Measurements from ENCODE around the gene RBKS.
"Not testable (repeated sequence)": the region's sequence is repeated elsewhere in the genome, so short reads cannot be mapped to it uniquely, and the experiment has no call there.

Gene RBKS

GRCh38 chr2:27796791-27797765 lies 93.1 kb downstream of the RBKS start:
- DNase-seq: no peak

DNA sequence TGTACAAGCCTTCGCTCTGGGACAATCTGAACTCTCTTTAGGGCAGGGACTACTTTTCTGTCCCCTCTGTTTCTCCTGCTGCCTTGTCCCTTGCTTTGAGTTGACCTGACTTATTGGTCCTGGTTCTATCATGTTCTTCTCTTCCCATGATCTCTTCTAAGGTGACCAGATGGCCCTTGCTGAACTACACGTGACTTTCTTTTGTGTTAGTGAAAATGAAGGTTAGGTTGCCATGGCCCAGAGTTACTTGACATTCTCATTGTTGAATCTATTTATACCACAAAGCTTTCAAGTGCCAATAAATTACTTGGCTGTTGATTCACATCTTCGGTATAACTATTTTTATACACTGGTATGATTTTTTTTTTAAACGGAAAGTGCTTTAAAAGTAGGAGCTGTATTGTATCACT lies 94.3 kb downstream of the RBKS start:
- no peak for DNase-seq

- DNase-seq: no peak
These were observed 94.9 kb downstream of the RBKS start for GRCh38 chr2:27795093-27795834.

DNA sequence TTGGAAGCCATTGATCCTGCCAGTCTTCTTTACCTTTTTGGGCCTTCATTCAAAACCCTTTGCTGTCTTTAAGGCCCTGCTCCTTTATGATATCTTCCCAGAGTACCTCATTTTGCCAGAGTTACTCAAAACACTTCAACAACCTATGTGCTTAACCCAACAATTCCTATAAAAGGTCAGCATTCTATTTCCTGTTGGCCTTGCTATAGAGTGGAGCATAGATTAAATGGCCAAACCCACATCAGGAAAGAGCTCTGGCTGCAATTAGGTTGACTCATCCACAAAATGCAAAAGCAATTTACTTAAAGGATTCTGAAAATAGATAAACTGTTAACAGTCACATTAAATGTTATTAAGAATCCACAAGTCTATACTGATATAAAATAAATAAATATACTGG lies 97.4 kb downstream of the RBKS start:
- DNase-seq: peak; percentile 36

DNA sequence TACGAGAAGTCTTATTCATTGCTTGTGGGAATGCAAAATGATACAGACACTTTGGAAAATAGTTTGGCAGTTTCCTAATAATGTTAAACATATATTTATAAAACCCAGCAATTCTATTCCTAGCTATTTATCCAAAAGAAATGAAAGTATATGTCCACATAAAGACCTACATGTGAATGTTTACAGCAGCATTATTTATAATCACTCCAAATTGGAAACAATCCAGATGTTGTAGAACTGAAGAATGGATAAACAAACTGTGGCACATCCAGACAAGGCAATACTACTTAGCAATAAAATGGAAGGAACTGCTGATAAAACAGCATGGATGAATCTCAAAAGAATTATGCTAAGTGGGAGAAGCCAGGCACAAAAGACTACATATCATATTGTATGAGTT lies 99.4 kb downstream of the RBKS start:
- no peak for DNase-seq

DNA sequence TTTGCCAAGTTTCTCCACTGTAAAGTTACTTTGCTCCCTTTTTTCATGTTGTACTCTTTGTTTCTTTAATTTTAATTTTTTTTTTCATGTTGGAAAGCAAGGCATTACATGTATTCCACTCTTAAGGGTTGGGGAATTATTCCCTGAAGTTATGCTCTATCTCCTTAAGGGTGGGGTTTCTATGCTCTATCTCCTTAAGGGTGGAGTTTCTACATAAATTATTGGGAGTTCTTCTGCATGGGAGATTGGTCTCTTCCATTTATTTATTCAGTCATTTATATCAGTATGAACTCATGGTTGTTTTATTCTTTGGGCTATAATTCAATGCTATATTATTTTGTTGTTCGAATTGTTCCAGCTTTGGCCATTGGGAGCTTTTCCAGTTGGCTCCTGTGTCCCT lies 107.5 kb downstream of the RBKS start:
- no peak for DNase-seq

- no peak for DNase-seq
These were observed 108.7 kb downstream of the RBKS start for GRCh38 chr2:27781496-27781895.

- DNase-seq: no peak
These were observed 110.7 kb downstream of the RBKS start for GRCh38 chr2:27779417-27780055.

DNA sequence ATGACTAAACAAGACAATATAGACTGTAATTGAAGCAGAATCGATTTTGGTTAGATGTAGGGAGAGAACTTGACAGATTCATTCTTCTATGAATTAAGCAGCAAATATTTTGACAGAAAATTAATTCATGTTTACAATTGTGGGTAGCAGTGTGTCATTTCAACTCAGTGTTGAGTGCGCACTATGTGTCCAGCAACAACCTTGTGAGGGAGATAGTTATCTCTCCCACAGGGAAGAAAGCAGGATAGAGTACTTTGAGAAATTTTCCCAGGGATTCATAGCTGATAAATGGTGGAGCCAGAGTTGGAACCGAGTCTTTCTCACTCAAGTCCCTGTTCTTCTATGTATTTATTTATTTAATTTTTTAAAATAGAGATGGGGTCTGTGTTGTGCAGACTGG lies 113.5 kb downstream of the RBKS start:
- DNase-seq: no peak

GRCh38 chr2:27776097-27776496 lies 114.1 kb downstream of the RBKS start:
- DNase-seq: peak; percentile 90

DNA sequence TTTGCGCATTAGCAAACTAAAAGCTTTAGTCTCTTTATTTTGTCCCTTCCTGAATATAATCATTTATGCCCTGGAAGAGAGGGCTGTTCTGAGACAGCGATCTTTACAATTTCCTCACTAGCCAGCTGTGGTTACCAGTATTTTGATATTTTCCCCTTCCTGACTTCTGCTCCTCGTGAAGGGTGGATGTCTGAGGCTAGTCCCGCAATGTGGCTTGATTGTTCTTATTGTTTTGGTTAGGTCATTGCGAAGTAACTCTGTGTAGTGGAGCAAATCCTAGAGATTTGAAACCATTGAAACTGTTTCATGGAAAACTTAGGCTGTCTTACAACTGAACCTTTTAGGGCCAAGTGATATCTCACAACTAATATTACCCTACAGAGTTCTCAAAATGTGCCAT lies 116.2 kb downstream of the RBKS start:
- no peak for DNase-seq

DNA sequence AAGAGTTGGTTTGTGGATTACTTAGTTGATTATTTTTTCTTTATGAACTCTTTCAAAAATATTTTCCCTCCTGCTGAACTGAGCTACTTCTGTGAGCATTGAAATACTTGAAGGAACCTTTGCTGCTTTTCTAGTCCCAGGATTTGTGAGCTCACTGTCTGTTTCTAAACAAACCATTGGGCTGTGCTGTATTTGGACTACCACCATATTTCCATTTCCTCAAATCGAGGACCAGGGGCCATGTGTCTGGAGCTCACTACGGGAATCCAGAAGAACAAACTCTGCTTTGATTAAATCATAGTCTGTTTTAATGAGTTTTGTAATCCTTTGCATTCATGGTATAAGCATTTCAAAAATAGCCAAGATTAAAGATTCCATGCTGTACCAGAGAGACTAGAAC lies 117.4 kb downstream of the RBKS start:
- DNase-seq: no peak

DNA sequence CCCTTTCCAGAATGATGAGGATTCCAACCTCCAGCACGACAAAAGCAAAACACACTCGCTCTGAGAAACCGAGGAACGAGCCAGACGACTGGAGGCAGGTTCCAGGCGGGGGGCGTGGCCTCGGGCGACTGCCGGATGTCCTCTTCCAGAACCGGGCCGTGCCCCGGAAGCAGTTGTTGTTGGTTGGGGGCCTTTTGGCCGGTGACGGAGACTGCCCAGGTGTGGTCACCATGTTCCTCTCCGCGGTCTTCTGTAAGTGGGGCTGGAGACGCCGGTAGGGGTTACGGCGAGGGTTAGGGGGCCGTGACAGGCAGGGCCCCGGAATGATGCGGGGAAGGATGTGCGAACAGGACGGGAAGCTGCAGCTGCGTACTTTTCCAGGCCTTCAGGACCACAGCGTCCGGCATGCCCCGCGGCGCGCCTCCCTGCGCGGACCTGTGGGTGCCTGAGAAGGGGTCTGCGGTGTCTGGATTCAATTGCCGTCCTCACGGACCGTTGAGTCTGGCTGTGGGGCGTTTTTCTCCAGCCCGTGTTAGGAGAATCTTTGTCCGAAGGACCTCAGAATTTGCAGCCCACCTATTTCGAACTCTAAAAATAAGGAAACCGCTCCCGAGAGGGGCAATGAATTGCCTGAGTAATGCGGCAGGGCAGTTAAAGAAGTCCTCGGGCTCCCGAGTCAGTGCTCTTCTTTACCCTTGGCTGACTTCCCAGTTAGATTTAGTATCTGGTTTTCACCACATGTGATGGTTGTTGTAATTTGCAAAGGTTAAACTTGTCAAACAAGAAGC lies 118.4 kb downstream of the RBKS start, which contains the start of gene MRPL33:
TSS of gene MRPL33 (plus strand) at position 172 of the 788 bp plus-strand sequence. CDS start at position 231, 59 bp downstream.
- peak; percentile 90 for DNase-seq

GRCh38 chr2:27771202-27771547 lies 119.0 kb downstream of the RBKS start:
- no peak for DNase-seq

- DNase-seq: no peak
These were observed 123.9 kb downstream of the RBKS start for GRCh38 chr2:27766287-27766661.

DNA sequence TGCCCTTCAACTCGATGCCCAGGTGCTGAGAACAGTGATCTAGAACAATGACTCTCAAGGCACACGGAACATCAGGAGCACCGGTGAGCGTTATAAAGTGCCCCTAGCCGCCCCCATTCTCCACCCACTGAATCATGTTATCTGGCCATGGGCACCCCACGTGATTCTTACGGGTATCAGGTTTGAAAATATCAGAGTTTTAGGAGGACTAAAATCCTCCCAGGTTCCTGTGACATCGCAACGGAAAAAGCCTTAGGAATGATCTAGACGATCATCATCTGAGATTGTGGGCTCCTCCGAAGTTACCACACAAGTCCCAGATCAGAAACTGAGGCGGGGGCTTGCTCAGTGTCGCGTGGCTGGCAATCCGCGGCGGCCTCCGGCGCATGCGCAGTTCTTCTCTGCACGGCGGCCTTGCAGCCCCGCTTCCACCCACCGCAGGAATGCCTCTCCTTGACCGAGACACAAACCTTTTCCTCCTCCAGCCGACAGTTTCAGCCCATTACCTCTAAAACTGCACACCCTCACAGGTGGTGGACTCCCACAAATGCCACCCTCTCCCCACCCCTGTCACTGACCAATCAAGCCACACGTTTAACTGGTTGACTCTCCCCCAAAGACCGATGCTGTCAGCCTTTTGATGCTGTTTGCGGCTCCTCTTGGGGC lies 124.4 kb downstream of the RBKS start:
- peak; percentile 24 for DNase-seq

DNA sequence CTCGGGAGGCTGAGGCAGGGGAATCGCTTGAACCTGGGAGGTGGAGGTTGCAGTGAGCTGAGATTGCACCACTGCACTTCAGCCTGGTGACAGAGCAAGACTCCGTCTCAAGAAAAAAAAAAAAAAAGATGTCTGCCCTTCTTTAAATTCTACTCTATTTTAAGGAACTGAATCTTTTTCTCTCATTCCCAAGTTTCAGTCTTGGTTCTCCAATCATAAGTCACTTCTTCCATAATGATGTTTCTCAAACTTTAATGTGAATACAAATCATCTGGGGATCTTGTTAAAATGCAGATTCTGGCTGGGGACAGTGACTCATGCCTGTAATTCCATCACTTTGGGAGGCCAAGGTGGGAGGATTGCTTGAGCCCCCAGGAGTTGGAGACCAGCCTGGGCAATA lies 125.7 kb downstream of the RBKS start:
- DNase-seq: not testable (repeated sequence)

GRCh38 chr2:27763907-27764267 lies 126.3 kb downstream of the RBKS start:
- no peak for DNase-seq

DNA sequence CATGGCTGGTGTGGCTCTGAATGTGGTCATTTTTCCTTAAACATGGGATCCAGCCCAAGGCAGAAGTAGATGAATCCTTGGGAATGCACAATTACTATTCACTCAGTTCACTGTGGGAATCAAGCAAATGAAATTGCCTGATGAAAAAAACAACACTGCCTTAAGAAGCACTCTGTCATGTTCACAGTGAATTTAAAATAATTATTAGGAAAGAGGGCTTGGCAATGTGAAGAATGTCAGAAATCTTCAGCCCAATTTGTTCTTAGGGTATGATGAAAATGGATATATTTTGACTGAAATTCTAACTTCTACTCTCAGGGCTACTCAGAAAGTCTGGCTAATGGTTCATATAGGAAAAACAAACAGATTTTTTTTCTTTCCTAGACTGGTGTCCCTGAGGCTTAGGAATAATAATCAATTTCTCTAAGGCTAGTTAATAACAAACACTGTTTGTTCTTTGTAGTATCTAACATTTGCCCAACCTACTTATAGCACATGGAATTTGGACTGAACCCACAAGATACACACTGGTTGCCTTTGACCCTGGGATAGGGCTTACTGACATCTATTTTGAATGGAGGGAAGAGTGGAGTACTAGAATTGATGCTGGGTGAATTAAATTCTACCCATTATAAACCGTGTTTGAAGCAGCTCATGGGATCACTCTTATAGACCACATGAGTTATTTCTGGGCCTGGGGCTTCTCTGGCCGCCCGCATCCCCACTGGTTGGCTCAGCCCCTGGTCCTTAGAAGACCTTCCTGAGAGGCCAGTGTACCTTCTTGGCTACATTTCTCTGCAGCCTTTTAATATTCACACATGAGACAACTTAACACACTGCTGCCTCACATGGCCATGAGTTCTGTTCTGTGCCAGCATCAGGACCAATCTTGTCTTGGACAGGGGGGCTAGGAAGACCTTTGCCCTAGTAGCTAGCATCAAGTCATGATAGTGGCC lies 127.0 kb downstream of the RBKS start:
- no peak for DNase-seq

GRCh38 chr2:27756544-27757498 lies 133.4 kb downstream of the RBKS start:
- DNase-seq: no peak
